SKM-1 treated with dmso at 0.1 percent for 144 hours (cell line): ENCODE results near the gene FAM222B.
A peak's percentile ranks its signal among the peaks of the same experiment; 100 is the strongest.
"Not testable (repeated sequence)": the region's sequence is repeated elsewhere in the genome, so short reads cannot be mapped to it uniquely, and the experiment has no call there.

ENCODE experiments used
- DNase-seq: peaks from one replicate; lab custom pipeline; 2025; ENCODE audit not compliant: unreplicated experiment; lab: John Stamatoyannopoulos, UW

FAM222B gene

DNA sequence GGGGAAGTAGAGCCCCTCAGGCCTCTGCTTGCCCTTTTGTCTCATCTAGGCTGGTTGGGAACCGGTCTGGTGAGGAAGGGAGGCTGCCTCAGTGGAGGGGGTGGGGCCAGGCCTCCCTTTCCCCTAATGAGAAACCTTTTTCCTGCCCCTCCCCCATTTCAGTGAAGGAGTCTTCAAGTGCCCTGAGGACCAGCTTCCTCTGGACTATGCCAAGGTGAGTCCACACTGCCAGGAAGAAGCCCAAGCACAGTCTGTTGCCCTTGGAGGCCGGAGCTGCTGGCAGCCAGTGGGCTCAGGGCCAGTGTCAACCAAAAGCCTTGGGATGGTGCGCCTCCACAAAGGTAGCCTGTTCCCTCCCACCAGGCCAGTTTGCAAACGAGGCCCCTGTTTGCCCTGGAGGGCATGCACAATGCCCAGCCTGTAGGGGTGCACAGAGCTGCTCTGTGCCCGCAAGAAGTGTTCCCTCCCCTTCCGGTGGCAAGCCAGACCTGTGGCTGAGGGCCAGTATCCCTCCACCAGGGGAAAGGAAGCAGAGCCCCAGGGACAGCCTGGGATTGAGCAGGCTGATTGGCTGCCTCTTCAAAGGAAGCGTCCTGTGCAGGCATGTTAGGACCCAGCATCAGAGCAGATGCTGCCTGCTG lies 95.4 kb downstream of the FAM222B start:
- no peak for DNase-seq

DNA sequence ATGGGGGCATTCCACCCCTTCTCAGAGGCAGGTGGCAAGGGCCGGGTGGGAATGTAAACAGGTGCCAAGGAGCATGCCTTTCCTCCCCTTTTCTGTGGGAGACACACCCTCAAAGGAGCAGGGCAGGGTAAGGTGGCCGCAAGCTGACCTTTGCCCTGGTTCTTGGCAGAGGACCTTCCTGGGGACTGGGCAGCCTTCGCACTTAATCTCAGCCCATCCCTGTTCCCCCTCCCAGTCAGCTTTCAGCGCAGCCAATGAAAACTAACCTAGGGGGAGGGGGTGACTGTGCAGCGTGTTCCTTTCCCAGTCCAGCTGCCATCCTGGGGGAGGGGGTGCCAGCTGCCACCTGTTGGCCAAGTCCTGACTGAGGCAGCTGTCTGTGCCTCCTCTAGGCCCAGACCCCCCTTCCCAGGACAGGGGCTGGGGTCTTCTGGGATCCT lies 96.0 kb downstream of the FAM222B start:
- DNase-seq = no peak

DNA sequence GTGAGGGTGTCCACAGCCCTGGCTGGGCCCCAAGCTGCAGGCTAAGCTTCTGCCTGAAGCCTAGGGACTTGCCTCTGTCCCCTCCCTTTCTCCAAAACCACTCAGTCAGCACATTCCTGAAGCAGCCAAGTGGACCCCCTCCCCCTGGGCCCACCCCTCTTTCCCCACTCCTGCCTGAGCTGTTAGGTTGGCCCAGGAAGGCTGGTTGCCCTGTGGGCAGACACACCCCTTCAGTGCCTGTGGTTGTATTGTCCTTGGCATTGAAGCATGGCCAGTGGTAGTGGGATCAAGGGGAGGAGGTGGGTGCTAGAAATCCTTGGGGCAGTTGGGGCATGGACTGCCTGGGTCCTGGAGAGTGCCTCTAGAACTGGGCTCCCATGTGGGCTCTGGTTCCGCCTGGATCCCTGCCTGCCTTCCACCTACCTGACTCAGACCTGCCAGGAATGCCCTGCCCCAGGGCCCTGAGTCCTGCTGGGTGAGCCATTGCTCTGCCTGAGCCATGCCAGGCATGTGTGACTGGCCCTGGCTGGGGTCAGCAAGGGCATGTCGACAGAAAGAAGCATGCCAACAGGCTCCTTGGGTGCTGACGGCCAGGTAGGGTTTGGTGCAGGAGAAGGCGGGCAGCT lies 96.7 kb downstream of the FAM222B start:
- no peak for DNase-seq

DNA sequence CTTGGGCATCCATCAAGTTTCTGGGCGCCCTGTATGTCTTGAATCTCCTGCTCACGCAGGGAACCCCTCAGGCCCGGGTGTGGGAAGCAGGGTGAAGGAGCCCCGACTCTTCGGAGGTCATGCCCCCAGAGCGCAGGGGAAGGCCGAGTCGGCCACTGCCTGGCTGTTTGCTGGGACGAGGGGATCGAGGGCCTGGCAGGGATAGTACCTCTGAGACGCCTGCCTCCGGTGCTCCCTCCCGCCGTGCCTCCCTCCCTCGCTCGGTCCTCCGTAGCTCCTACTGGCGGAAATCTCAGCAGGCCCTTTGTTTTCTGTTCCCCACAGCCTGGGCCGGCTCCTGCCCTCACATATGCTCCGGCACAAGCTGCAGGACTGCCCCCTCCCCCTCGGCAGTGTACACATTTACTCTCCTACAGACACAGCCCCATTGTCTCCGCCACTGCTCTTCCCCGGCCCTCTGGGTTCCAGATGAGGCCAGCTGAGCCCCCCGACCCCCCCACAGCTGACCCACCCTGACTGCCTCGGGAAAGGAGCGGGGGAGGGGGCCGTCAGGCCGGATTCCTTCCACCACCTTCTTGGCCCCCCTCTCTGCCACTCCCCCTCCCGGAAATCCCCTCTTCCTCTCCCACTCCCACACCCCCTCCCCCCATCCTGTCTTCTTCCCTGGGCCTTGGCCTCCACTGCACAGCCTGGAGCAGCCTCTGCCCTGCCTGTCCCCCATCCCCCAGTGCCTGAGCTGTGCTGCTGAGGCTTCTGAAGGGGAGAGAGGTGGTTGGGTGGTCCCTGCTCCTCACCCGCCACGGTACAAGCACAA lies 97.4 kb downstream of the FAM222B start:
- no peak for DNase-seq

DNA sequence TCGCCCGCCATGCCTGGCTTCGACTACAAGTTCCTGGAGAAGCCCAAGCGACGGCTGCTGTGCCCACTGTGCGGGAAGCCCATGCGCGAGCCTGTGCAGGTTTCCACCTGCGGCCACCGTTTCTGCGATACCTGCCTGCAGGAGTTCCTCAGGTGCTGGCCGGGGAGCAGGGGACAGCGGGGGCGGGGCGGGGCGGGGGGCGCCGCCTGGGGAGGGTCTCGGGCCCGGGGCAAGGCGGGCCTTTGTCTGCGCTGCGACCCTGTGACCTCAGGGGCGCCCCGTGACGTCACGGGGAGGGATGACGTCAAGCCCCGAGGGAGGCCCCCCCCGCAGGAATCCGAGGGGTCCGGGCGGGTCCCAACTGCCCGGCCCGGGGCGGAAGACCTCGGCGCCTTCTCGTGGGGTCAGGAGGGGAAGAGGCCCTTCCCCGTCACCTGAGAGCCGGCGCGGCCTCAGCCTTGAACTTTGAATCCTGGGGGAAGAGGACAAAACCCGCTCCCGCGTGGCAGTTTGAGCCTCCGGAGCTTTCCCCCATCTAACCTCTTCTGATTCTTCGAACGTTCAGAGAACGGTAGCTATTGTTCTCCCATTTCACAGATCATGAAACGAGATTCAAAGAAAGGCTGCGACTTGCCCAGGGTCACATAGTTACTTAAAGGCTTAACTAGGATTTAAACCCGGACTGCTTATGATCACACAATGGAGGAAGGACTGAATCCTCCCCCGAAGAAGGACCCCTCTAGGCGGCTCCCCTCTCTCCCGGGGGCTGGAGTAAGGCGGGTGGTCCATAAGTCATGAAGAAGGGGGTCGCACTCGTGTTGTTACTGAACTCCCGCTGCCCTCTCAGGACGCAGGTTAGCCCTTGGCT lies 98.3 kb downstream of the FAM222B start:
- DNase-seq = no peak

DNA sequence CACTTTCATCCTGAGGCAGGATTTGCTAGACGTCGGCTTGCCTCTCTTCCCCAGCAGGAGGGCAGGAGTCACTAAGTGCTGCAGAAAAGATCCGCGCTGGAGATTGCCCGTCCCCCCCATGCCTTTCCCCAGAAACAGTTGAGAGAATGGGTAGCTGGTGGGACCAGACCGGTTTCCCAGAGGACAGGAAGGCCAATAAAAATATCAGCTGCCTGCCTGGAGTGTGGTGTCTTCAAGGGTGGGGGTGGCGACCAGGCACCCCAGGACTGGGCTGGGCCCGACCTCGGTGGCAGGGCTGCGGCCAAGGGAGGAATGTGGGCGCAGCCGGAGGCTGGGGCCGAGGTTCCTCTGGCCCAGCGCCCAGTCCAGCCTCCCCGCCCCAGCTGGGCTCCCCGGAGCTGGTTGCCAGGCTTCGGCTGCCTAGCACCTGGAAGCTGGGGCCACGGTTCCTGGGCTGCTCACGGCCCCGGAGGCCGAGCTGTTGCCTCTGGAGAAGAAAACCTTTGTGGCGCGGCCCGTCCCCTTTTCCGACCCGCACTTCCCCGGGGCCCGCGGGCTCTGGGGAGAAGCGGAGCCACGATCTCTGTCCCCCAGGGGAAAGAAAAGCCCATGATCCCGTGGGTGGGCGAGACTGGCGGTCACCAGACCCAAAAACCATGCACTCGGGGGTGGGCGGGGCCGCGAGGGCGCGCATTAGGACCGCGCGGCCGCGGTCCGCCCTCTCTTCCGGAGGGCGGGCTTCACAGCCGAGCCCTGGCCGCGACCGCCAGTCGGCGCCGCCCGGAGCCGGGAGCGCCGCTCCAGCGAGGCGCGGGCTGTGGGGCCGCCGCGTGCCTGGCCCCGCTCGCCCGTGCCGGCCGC lies 99.1 kb downstream of the FAM222B start, which contains the start of gene TRAF4:
TSS of gene TRAF4 (plus strand) at position 769 of the 861 bp plus-strand sequence. CDS start 102 bp downstream, outside the sequence.
- DNase-seq = peak; percentile 61

DNA sequence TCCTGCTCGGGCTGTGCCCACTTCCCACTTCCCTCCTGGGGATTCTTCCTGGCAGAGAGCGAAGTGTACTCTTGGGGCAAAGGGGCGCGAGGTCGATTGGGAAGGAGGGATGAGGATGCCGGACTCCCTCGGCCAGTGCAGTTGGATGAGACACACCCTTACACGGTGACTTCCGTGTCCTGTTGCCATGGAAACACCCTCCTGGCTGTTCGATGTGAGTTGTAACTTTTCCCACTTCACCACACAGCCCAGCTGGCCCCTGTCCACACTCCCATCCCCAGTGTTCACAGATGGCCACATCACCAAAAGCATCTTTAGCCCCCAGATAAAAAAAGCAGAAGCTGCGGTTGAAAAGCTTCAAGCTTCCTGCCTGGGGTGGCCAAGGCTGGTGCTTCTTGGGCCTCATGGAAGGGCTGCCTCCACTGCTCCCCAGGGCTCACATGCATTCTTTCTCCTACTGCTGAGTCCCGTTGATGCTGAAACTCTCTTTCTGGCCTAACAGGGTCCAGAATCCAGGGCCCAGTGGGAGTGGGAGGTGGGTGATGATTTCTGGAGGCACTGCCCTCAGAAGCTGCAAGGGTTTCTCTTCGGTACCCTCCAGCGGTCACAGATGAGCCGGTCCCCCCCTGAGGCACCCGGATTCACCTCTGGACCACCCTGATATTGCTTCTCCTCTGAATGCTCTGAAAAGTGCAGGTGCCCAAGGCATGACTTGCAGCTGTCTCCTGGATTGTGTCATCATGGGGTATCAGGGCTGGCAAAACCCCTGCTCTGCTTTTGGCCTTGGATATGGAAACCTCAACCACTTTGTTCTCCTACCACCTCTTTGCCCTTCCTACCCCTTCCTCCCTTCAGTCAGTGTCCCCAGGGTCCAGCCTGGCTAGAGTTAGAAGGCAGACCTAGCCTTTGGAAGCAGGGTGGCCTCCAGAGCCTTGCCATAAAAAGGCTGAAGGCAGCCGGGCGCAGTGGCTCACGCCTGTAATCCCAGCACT lies 100.9 kb downstream of the FAM222B start:
- DNase-seq = peak; percentile 92

DNA sequence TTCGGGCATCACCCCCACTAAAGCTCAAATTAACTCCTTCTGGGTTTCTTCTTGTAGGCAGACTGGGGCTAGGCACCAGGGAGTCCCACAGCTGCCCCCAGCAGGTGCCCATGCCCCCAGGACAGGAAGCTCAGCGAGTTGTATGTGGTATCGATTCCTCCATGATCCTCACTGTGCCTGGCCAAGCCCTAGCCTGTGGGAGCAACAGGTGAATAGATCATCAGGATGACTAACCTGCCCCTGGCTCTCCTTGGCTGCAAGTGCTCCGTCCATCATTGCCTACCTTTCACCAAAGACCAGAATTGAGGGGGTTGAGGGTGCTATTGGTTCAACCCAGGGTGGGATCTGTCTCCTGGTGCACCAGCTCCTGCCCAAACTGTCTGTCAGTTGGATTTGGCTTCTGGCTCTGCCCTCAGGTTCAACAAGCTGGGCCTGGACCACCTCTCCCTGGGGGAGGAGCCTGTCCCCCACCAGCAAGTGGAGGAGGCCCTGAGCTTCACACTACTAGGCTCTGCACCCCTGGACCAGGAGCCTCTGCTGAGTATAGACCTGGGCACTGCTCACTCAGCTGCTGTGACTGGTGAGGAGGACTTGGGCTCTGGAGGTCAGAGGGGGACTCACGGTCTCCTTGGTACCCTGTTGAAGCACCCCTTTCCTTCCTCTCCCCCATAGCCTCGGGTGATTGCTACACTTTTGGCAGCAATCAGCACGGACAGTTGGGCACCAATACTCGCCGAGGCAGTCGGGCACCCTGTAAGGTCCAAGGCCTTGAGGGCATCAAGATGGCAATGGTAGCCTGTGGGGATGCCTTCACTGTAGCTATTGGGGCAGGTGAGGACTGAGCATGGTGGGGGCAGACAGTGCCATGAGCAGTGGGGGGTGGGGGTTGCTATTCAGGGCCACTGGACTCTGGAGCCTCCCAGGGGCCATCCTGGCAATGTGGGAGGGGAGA lies 101.9 kb downstream of the FAM222B start:
- no peak for DNase-seq

DNA sequence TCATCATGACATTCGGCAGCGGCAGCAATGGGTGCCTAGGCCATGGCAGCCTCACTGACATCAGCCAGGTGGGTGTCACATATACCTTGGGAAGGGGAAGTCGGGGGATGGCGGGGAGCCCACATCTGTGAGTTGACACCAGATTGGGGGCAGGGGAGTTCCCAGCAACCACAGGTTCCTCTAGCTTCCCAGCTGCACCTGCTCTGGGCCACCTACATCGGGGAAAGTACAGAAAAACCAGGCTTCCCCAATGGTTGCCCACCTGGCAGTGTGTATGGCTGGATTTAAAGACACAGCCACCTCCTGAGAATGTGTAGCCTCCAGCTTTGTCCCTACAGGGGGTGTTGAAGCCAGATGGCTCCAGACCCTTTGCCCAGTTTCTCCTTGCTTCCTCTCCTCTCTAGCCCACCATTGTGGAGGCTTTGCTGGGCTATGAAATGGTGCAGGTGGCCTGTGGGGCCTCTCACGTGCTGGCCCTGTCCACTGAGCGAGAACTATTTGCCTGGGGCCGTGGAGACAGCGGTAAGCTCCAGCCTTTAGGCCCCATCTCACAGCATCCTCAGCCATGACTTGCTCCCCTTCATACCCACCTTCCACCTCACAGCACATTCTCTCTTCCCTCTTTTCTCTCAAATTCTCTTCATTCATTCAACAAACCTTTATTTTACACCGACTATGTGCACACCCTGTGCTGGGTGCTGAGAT lies 103.8 kb downstream of the FAM222B start:
- DNase-seq = no peak

DNA sequence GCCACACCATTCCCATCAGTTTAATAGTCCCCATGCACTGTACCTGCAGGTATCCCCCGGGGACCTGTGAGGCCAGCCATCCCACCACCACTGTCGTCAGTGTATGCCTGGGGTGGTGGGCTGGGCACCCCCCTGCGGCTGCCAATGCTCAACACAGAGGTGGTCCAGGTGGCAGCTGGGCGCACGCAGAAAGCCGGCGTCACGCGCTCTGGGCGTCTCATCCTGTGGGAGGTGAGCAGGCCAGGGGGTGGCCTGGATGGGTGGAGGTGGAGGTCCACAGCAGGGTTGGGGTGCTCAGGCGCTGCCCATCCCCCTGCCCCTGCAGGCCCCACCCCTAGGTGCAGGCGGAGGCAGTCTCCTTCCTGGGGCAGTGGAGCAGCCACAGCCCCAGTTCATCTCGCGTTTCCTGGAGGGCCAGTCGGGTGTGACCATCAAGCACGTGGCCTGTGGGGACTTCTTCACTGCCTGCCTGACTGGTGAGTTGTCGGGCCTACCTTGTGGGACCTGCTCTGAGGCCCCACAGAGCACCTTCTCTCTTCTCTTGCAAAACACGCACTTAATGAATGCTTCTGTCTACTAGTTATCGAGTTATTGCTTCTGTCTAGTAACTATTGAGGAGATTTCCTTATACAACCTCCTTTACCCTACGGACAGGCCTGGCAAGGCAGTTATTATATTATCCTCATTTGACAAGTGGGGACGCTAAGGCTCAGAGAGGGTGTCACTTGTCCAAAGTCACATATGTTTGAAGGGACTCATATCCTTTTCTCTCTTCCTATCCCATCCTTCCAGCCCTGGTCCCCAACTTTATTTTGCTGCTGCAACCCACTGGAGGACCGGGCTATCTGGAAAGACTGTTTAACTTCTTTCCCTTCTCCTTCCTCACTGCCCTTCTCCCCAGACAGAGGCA lies 104.6 kb downstream of the FAM222B start:
- no peak for DNase-seq

DNA sequence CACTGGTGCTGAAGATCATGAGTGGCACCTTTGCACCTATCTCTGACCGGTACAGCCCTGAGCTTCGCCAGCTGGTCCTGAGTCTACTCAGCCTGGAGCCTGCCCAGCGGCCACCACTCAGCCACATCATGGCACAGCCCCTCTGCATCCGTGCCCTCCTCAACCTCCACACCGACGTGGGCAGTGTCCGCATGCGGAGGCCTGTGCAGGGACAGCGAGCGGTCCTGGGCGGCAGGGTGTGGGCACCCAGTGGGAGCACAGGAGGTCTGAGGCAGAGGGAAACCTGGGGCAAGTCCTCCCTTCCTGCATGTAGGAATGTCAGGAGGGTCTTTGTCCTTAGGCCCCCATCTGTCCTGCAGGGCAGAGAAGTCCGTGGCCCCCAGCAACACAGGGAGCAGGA lies 105.3 kb downstream of the FAM222B start:
- DNase-seq = no peak

DNA sequence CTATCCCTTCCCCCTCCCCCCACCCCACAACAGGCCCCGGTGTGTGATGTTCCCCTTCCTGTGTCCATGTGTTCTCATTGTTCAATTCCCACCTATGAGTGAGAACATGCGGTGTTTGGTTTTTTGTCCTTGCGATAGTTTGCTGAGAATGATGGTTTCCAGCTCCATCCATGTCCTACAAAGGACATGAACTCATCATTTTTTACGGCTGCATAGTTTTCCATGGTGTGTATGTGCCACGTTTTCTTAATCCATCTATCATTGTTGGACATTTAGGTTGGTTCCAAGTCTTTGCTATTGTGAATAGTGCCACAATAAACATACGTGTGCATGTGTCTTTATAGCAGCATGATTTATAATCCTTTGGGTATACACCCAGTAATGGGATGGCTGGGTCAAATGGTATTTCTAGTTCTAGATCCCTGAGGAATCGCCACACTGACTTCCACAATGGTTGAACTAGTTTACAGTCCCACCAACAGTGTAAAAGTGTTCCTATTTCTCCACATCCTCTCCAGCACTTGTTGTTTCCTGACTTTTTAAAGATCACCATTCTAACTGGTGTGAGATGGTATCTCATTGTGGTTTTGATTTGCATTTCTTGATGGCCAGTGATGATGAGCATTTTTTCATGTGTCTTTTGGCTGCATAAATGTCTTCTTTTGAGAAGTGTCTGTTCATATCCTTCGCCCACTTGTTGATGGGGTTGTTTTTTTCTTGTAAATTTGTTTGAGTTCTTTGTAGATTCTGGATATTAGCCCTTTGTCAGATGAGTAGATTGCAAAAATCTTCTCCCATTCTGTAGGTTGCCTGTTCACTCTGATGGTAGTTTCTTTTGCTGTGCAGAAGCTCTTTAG lies 106.4 kb downstream of the FAM222B start:
- DNase-seq = not testable (repeated sequence)

DNA sequence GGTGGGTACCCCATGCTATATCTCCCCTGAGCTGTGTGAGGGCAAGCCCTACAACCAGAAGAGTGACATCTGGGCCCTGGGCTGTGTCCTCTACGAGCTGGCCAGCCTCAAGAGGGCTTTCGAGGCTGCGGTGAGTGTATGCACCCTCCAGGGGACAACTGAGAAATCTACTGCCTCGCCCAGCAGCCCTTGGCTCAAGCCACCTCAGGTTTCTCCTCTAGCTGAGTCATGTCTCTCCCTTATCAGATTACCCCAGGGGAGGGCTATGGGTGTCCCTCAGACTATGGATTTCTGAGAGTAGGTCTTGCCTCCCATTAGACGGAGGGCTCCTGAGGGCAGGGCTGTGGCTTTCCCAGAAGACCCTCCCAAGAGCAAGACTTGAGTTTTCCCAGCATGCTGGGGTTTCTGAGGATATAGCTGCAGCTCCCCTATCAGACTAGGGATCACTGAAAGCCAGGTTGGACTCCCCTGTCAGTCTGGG lies 107.3 kb downstream of the FAM222B start:
- no peak for DNase-seq

DNA sequence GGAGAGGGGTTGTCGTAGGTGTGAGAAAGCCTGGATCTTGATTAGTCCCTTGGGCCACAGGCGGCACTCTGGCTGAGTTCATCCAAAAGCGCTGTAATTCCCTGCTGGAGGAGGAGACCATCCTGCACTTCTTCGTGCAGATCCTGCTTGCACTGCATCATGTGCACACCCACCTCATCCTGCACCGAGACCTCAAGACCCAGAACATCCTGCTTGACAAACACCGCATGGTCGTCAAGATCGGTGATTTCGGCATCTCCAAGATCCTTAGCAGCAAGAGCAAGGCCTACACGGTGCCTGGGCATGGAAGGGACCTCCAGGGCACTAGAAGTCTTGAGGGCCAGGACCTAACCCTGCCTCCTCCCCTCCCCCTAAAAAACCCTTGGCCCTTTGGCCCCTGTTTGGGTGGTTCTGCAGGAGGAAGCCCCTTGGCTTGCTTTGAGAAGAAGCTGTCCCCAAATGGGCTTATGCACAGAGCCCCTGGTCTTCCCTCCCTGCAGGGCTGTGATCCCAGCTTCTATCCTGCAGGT lies 107.8 kb downstream of the FAM222B start:
- DNase-seq = no peak

DNA sequence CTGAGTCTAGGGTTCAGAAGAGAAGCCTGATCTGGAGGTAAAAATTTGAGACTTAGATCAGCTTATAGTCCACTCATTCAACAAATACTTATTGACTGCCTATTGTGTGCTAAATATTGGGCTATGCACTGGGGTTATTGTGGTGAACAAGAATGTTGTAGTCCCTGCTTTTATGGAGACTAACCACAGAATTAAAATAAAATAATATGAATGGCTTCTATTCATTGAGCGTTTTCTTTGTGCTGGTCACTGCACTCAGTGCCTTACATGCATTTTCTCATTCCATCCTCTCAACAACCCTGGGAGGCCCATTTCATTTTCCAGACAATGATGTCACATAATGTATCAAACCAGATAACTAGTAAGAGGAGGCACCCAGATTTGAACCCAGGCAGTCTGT lies 109.2 kb downstream of the FAM222B start:
- DNase-seq = no peak
